Panc1 (cell line): ENCODE measurements around the gene WNT3. TPM values are rescaled to one million over a fixed set of nuclear protein-coding genes. Genes with fewer than 3 reads are reported as not detected.

ENCODE experiments used
- ATAC-seq: fragments of 200-7000 bp; cut with Tn5 transposase; 2 replicates; pipeline ENCODE4 v1.9.1; 2020; ENCODE audit warnings: mild to moderate bottlenecking, moderate library complexity
- BruUV-seq: library from RNA; stranded (reverse); fragments of 400-500 nt; replicated peaks from 2 replicates; lab custom pipeline; 2021; lab: Mats Ljungman, UMichigan
- CTCF ChIA-PET: fragments of 300-600 bp; sonication (Branson Sonifier 250); formaldehyde crosslinking; loops from one replicate; lab custom pipeline; 2022; ENCODE audit warnings: antibody characterized with exemption; lab: Charles Lee
- POLR2A ChIA-PET: fragments of 300-600 bp; sonication (Branson Sonifier 250); formaldehyde crosslinking; loops from one replicate; lab custom pipeline; 2022; ENCODE audit warnings: antibody characterized with exemption; lab: Charles Lee
- DNase-seq: peaks from one replicate; pipeline ENCODE4 v3.0.0-alpha.2; 2010; ENCODE audit warnings: low read depth, low spot score
- H3K27ac ChIP-seq: 2 replicates; pipeline ENCODE4 v1.5.1; 2011; ENCODE audit warnings: mild to moderate bottlenecking, low read length, inconsistent platforms
- H3K27me3 ChIP-seq: fragments of 200-500 bp; sonication (Bioruptor generic); 2 replicates; pipeline ENCODE4 v1.6.0; 2014; ENCODE audit warnings: low read length, inconsistent platforms; ENCODE audit not compliant: control insufficient read depth, insufficient read depth
- H3K36me3 ChIP-seq: fragments of 200-500 bp; sonication (Bioruptor generic); 2 replicates; pipeline ENCODE4 v1.5.1; 2014; ENCODE audit warnings: inconsistent platforms, mild to moderate bottlenecking, low read length, moderate library complexity; ENCODE audit not compliant: control insufficient read depth, insufficient read depth
- H3K4me1 ChIP-seq: 2 replicates; pipeline ENCODE4 v1.5.1; 2011; ENCODE audit warnings: inconsistent platforms, mild to moderate bottlenecking, low read length, moderate library complexity; ENCODE audit not compliant: control insufficient read depth, insufficient read depth
- H3K4me3 ChIP-seq, 2 experiments: 2 replicates each; pipeline ENCODE4 v1.5.1; 2011 to 2012; ENCODE audit warnings: low read depth in 2 of 2, low read length in 2 of 2, mild to moderate bottlenecking in 2 of 2, inconsistent platforms in 1 of 2, moderate library complexity in 1 of 2
- H3K9me3 ChIP-seq: fragments of 200-500 bp; sonication (Bioruptor generic); 2 replicates; pipeline ENCODE4 v1.5.1; 2014; ENCODE audit warnings: low read depth, mild to moderate bottlenecking, inconsistent platforms, low read length, moderate library complexity; ENCODE audit not compliant: control insufficient read depth, insufficient read depth
- POLR2AphosphoS5 ChIP-seq: IDR thresholded peaks from 2 replicates; pipeline ENCODE4 v1.6.1; 2012; ENCODE audit warnings: mild to moderate bottlenecking, low read depth, low read length, moderate library complexity
- SIN3A ChIP-seq: IDR thresholded peaks from 2 replicates; pipeline ENCODE4 v1.6.1; 2012; ENCODE audit warnings: low read depth, mild to moderate bottlenecking, low read length, moderate library complexity, borderline replicate concordance; ENCODE audit not compliant: insufficient read depth
- TCF7L2 ChIP-seq: IDR thresholded peaks from 2 replicates; pipeline ENCODE4 v1.6.1; 2011; ENCODE audit warnings: mild to moderate bottlenecking, low read depth, low read length, inconsistent platforms
- in situ Hi-C: cut with HindIII; loops from 2 replicates; pipeline ENCODE4 v1.10.0; 2016; ENCODE audit warnings: low sequenced_read_pairs, low pct_unique_long_range_greater_than_20kb
- intact Hi-C: fragments of 100-400 bp; cut with micrococcal nuclease; formaldehyde crosslinking; loops from one replicate; pipeline ENCODE4 v1.10.0; 2022; ENCODE audit not compliant: unreplicated experiment
- total RNA-seq: library from RNA; stranded (reverse); gene quantifications from one replicate; pipeline ENCODE4 v1.2.1, GENCODE V29; 2021; ENCODE audit not compliant: unreplicated experiment
- TF ChIP-seq, protein P1 (sequence below): fragments of 450-650 bp; IDR thresholded peaks from 2 replicates; pipeline ENCODE4 v1.5.1; 2017; ENCODE audit warnings: mild to moderate bottlenecking
- TF ChIP-seq, protein P2 (sequence below), 2 experiments: IDR thresholded peaks; 2 replicates each; pipeline ENCODE4 v1.6.1; 2011 to 2012; ENCODE audit warnings: low read depth in 2 of 2, control low read depth in 1 of 2, low read length in 1 of 2, mild to moderate bottlenecking in 1 of 2, moderate library complexity in 1 of 2; ENCODE audit not compliant: insufficient read depth in 1 of 2

WNT3 gene
- total RNA-seq, 1 experiment from 2014 or later: 3.4 TPM

DNA sequence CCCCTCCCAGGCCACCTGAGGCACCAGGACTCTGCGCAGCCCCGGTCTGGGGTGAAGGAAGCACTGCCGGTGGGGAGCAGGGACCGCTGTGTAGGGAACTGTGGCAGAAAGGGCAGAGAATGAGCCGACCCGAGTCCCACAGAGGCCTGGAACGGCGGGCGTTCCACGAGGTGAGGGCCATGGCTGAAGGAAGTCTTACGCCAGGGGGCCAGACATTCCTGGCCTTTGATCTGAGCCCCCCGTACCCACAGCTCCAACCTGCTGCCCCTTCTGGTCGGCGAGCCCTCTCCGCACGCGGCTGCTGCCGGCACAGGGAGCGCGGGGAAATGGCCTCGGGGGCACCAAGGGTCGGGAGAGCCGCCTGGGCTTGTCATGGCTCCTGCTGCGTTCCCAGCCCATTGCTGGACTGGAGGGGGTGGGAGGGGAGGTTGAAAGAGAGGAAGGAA is 1.4 kb upstream of the WNT3 start:
- H3K9me3 ChIP-seq: no peaks in the 10 kb centered on the region
- CTCF ChIA-PET: no interaction called here
- in situ Hi-C loops (no loop called here), intact Hi-C loops (no loop called here)
- ATAC-seq: no peak
- H3K4me3 ChIP-seq: no peak overlapping the region
- no peak for DNase-seq
- no peak overlapping the region for H3K27ac ChIP-seq
- BruUV-seq: no TSS peak
- no peaks in the 10 kb centered on the region for H3K27me3 ChIP-seq
- POLR2A ChIA-PET: interaction anchor here (0.7 kb wide), 1 partner anchor 72 kb away, joined by 6 read pairs; no protein-coding TSS in a partner anchor
- TF ChIP-seq POLR2AphosphoS5 (no peak), SIN3A (no peak), TCF7L2 (no peak)
- TF ChIP-seq, protein P1, sequence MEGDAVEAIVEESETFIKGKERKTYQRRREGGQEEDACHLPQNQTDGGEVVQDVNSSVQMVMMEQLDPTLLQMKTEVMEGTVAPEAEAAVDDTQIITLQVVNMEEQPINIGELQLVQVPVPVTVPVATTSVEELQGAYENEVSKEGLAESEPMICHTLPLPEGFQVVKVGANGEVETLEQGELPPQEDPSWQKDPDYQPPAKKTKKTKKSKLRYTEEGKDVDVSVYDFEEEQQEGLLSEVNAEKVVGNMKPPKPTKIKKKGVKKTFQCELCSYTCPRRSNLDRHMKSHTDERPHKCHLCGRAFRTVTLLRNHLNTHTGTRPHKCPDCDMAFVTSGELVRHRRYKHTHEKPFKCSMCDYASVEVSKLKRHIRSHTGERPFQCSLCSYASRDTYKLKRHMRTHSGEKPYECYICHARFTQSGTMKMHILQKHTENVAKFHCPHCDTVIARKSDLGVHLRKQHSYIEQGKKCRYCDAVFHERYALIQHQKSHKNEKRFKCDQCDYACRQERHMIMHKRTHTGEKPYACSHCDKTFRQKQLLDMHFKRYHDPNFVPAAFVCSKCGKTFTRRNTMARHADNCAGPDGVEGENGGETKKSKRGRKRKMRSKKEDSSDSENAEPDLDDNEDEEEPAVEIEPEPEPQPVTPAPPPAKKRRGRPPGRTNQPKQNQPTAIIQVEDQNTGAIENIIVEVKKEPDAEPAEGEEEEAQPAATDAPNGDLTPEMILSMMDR: no peak
- TF ChIP-seq, protein P2, sequence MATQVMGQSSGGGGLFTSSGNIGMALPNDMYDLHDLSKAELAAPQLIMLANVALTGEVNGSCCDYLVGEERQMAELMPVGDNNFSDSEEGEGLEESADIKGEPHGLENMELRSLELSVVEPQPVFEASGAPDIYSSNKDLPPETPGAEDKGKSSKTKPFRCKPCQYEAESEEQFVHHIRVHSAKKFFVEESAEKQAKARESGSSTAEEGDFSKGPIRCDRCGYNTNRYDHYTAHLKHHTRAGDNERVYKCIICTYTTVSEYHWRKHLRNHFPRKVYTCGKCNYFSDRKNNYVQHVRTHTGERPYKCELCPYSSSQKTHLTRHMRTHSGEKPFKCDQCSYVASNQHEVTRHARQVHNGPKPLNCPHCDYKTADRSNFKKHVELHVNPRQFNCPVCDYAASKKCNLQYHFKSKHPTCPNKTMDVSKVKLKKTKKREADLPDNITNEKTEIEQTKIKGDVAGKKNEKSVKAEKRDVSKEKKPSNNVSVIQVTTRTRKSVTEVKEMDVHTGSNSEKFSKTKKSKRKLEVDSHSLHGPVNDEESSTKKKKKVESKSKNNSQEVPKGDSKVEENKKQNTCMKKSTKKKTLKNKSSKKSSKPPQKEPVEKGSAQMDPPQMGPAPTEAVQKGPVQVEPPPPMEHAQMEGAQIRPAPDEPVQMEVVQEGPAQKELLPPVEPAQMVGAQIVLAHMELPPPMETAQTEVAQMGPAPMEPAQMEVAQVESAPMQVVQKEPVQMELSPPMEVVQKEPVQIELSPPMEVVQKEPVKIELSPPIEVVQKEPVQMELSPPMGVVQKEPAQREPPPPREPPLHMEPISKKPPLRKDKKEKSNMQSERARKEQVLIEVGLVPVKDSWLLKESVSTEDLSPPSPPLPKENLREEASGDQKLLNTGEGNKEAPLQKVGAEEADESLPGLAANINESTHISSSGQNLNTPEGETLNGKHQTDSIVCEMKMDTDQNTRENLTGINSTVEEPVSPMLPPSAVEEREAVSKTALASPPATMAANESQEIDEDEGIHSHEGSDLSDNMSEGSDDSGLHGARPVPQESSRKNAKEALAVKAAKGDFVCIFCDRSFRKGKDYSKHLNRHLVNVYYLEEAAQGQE (IDR thresholded peaks at IDR 0.05; ENCODE audit: insufficient read depth in 1 of 2, low read depth in 2 of 2, low read length in 1 of 2): no peak
- H3K36me3 ChIP-seq: no peaks in the 10 kb centered on the region
- H3K4me1 ChIP-seq: no peaks in the 10 kb centered on the region

GRCh38 chr17:46818929-46819859 is 702 bp upstream of the WNT3 start:
- H3K27ac ChIP-seq: no peak overlapping the region
- no peaks in the 10 kb centered on the region for H3K36me3 ChIP-seq
- ChIA-PET POLR2A (interaction anchor here (0.7 kb wide), 2 partner anchors 15 to 73 kb away, joined by 3 to 6 read pairs; no protein-coding TSS in a partner anchor), CTCF (no interaction called here)
- H3K9me3 ChIP-seq: no peaks in the 10 kb centered on the region
- intact Hi-C loops: no loop called here
- TF ChIP-seq SIN3A (no peak), TCF7L2 (no peak), POLR2AphosphoS5 (no peak)
- TF ChIP-seq, protein P1: no peak
- TF ChIP-seq, protein P2 (IDR thresholded peaks at IDR 0.05; ENCODE audit: insufficient read depth in 1 of 2, low read depth in 2 of 2, low read length in 1 of 2): no peak
- BruUV-seq: no TSS peak
- ATAC-seq (no peak), DNase-seq (no peak)
- H3K27me3 ChIP-seq: no peaks in the 10 kb centered on the region
- H3K4me1 ChIP-seq: no peaks in the 10 kb centered on the region
- no peak overlapping the region for H3K4me3 ChIP-seq
- in situ Hi-C loops: no loop called here
